GM23338 (cell line): ENCODE measurements around the gene SULT2A1. TPM values are rescaled to one million over a fixed set of nuclear protein-coding genes. Genes with fewer than 3 reads are reported as not detected.

Experiments used
- EZH2 ChIP-seq: fragments of 200-600 bp; sonication (generic); IDR thresholded peaks from one replicate; pipeline ENCODE4 v1.8.0; 2017; ENCODE audit warnings: antibody characterized with exemption, mild to moderate bottlenecking, low read depth; ENCODE audit not compliant: unreplicated experiment
- POLR2AphosphoS5 ChIP-seq: IDR thresholded peaks from 2 replicates; pipeline ENCODE4 v1.6.1; 2016; ENCODE audit warnings: antibody characterized with exemption, low read depth
- ZNF462 ChIP-seq: fragments of 250-450 bp; sonication (Bioruptor Pico); IDR thresholded peaks from 2 replicates; pipeline ENCODE4 v1.5.0; 2020; ENCODE audit warnings: mild to moderate bottlenecking, moderate library complexity
- polyA plus RNA-seq: library from polyadenylated mRNA; unstranded; fragments of >200 nt; fragmentation: Nextera tagmentation; extraction: Ambion mirVana; gene quantifications from 2 replicates; pipeline ENCODE4 v1.2.1, GENCODE V29; 2016
- total RNA-seq: library from RNA; depleted of rRNA; stranded (reverse); fragments of >200 nt; shearing (Covaris generic); gene quantifications from 2 replicates; pipeline ENCODE4 v1.2.3, GENCODE V29; 2014; rRNA removed
- TF ChIP-seq, protein P1 (sequence below): IDR thresholded peaks from one replicate; pipeline ENCODE4 v1.6.1; 2018; ENCODE audit warnings: antibody characterized with exemption; ENCODE audit not compliant: unreplicated experiment

SULT2A1 gene
- total and polyA plus RNA-seq, 2 experiments from 2014 or later: not detected

DNA sequence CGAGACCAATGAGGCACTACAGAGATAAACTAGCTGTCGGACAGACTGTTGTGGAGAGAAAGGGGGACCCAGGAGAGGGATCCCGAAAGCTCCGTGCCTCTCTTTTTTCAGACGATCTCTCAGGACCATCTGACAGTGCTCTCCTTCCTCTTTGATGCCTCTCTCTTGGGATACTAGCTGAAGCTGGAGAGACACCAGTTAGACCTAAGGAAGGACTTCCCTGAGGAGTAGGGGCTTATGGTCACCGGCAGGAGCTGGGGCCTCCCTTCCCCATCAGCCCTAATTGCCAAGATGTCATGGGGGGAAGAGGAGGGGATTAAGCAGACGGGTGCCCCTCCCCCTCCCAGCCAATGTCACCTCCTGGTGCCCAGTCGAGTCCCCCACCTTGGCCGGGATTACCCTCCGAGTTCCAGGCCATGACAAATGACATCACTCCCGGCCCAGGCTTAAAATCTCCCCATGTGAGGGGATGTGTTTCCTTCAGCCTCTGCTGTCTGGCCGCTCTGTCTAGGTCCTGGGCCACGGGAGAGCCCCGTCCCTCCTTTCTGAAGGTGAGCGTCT is 64.6 kb downstream of the SULT2A1 start, which contains the start of gene CRX (continued):
- TF ChIP-seq ZNF462 (CRISPR knock-in tag) (no peak), EZH2 (no peak), POLR2AphosphoS5 (no peak)
- TF ChIP-seq, protein P1, sequence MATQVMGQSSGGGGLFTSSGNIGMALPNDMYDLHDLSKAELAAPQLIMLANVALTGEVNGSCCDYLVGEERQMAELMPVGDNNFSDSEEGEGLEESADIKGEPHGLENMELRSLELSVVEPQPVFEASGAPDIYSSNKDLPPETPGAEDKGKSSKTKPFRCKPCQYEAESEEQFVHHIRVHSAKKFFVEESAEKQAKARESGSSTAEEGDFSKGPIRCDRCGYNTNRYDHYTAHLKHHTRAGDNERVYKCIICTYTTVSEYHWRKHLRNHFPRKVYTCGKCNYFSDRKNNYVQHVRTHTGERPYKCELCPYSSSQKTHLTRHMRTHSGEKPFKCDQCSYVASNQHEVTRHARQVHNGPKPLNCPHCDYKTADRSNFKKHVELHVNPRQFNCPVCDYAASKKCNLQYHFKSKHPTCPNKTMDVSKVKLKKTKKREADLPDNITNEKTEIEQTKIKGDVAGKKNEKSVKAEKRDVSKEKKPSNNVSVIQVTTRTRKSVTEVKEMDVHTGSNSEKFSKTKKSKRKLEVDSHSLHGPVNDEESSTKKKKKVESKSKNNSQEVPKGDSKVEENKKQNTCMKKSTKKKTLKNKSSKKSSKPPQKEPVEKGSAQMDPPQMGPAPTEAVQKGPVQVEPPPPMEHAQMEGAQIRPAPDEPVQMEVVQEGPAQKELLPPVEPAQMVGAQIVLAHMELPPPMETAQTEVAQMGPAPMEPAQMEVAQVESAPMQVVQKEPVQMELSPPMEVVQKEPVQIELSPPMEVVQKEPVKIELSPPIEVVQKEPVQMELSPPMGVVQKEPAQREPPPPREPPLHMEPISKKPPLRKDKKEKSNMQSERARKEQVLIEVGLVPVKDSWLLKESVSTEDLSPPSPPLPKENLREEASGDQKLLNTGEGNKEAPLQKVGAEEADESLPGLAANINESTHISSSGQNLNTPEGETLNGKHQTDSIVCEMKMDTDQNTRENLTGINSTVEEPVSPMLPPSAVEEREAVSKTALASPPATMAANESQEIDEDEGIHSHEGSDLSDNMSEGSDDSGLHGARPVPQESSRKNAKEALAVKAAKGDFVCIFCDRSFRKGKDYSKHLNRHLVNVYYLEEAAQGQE: no peak

Other genes starting within 250 kb of the SULT2A1 start
- 10.8 and 11.7 TPM in 2 replicates for gene EHD2, start 172.9 kb downstream of the SULT2A1 start, total RNA-seq
- gene EHD2, start 172.9 kb downstream of the SULT2A1 start, polyA plus RNA-seq: 6.6 TPM in 2 replicates
- 151 and 167 TPM in 2 replicates for gene NOP53, start 140.8 kb downstream of the SULT2A1 start, total RNA-seq
- 192 and 211 TPM in 2 replicates for gene NOP53, start 140.8 kb downstream of the SULT2A1 start, polyA plus RNA-seq
- gene SELENOW, start 107.6 kb downstream of the SULT2A1 start, total RNA-seq: 524 and 558 TPM in 2 replicates
- gene SELENOW, start 107.6 kb downstream of the SULT2A1 start, polyA plus RNA-seq: 811 and 820 TPM in 2 replicates
- gene TPRX1, start 81.8 kb downstream of the SULT2A1 start, total RNA-seq: 0.19 and 0.28 TPM in 2 replicates
- 0.14 TPM in 1 of 2 replicates, not detected in the other for gene TPRX1, start 81.8 kb downstream of the SULT2A1 start, polyA plus RNA-seq
- gene CRX, start 64.4 kb downstream of the SULT2A1 start, total RNA-seq: not detected in 2 replicates
- gene CRX, start 64.4 kb downstream of the SULT2A1 start, polyA plus RNA-seq: 0.07 and 0.15 TPM in 2 replicates
- gene TPRX2, start 27.1 kb downstream of the SULT2A1 start, total RNA-seq: not detected in 2 replicates
- not detected in 2 replicates for gene TPRX2, start 27.1 kb downstream of the SULT2A1 start, polyA plus RNA-seq
- not detected in 2 replicates for gene BSPH1, start 105.9 kb upstream of the SULT2A1 start, total RNA-seq
- gene BSPH1, start 105.9 kb upstream of the SULT2A1 start, polyA plus RNA-seq: not detected in 2 replicates
- not detected in 2 replicates for gene ELSPBP1, start 108.3 kb upstream of the SULT2A1 start, total RNA-seq
- not detected in 2 replicates for gene ELSPBP1, start 108.3 kb upstream of the SULT2A1 start, polyA plus RNA-seq
- not detected in 2 replicates for gene CABP5, start 157.8 kb upstream of the SULT2A1 start, total RNA-seq
- not detected in 2 replicates for gene CABP5, start 157.8 kb upstream of the SULT2A1 start, polyA plus RNA-seq
- 2.0 and 3.4 TPM in 2 replicates for gene PLA2G4C, start 224.5 kb upstream of the SULT2A1 start, total RNA-seq
- 2.9 and 4.1 TPM in 2 replicates for gene PLA2G4C, start 224.5 kb upstream of the SULT2A1 start, polyA plus RNA-seq